HG02970 (cell line): ENCODE results near the gene BMS1.
"Not testable (repeated sequence)": the region's sequence is repeated elsewhere in the genome, so short reads cannot be mapped to it uniquely, and the experiment has no call there.

Source experiments
- ATAC-seq: cut with Tn5 transposase; IDR thresholded peaks from one replicate; pipeline ENCODE4 v1.9.1; 2021; ENCODE audit warnings: mild to moderate bottlenecking, moderate library complexity, moderate number of reproducible peaks; ENCODE audit not compliant: unreplicated experiment, low FRiP score

BMS1 gene

GRCh38 chr10:42782446-42783180 is at the start of gene BMS1:
BMS1 (plus strand) TSS chr10:42782795; CDS start chr10:42784395, 1,600 bp downstream.
- peak; percentile 95 for ATAC-seq

GRCh38 chr10:42734536-42734935 is 48.1 kb upstream of the BMS1 start:
- no peak for ATAC-seq

- ATAC-seq, result no peak
Measured at GRCh38 chr10:42738679-42739078, 43.9 kb upstream of the BMS1 start.

GRCh38 chr10:42741536-42741935 is 41.1 kb upstream of the BMS1 start:
- not testable (repeated sequence) for ATAC-seq

GRCh38 chr10:42743697-42744096 is 38.9 kb upstream of the BMS1 start:
- ATAC-seq, result no peak

- no peak for ATAC-seq
Measured at GRCh38 chr10:42744134-42744701, 38.4 kb upstream of the BMS1 start.

- ATAC-seq, result no peak
Measured at GRCh38 chr10:42753126-42753506, 29.5 kb upstream of the BMS1 start.

GRCh38 chr10:42753507-42754154 is 29.0 kb upstream of the BMS1 start:
- ATAC-seq, result no peak

GRCh38 chr10:42754155-42755027 is 28.2 kb upstream of the BMS1 start:
- ATAC-seq, result no peak

GRCh38 chr10:42755028-42755451 is 27.6 kb upstream of the BMS1 start:
- no peak for ATAC-seq

GRCh38 chr10:42755556-42756093 is 27.0 kb upstream of the BMS1 start:
- ATAC-seq, result no peak

GRCh38 chr10:42767906-42768305 is 14.7 kb upstream of the BMS1 start:
- ATAC-seq, result no peak

GRCh38 chr10:42768581-42769152 is 13.9 kb upstream of the BMS1 start:
- ATAC-seq, result no peak

GRCh38 chr10:42769173-42769572 is 13.4 kb upstream of the BMS1 start:
- ATAC-seq, result no peak

GRCh38 chr10:42769673-42770072 is 12.9 kb upstream of the BMS1 start:
- no peak for ATAC-seq

- ATAC-seq, result no peak
Measured at GRCh38 chr10:42776681-42777080, 5.9 kb upstream of the BMS1 start.

GRCh38 chr10:42780456-42780855 is 2.1 kb upstream of the BMS1 start:
- ATAC-seq, result no peak

- ATAC-seq, result no peak
Measured at GRCh38 chr10:42781893-42782445, 626 bp upstream of the BMS1 start.

GRCh38 chr10:42783181-42783549 is 570 bp downstream of the BMS1 start:
- ATAC-seq, result peak; percentile 1

GRCh38 chr10:42785759-42786158 is 3.2 kb downstream of the BMS1 start:
- no peak for ATAC-seq
